Ammon's horn (tissue), 1 donor: ENCODE results near the gene ZNF260.
"Not testable (repeated sequence)": the region's sequence is repeated elsewhere in the genome, so short reads cannot be mapped to it uniquely, and the experiment has no call there.

Experiments used
- DNase-seq: peaks from one replicate; pipeline ENCODE4 v3.0.0-alpha.2; 2016; ENCODE audit warnings: low spot score

The ZNF260 gene

DNA sequence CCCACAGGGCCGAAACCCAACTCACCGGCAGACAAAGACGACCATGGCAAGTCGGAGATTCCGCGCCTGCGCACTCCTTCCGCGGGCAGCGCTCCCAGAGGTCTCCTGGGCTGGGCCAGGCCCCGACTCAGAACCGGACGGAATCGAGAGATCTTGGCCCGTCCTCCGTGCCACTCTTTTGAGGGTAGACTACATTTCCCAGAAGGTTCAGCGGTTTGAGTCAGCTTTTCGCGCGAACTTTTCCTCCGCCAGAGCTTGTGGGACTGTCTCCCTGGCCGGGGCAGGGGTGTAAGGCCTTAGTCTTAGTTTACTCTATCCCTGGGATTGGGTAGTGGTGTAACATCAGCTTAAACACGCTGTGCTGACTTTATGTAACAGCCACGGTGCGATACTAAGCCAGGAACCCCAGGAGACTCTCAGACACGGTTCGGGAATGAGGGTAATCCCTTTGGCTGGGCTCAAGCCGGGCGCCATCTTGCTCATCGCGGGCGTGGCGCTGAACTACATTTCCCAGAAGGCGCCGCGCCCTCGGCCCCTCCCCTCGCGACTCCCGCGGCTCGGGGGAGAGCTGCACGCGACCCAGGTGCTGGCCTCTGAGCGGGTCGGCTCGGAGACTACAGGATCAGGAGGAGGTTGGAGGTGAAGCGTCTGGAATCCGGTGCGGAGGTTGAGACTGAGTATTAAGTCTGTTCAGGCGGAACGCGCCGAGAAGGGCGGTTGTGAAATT is at the start of gene ZNF260:
TSS of gene ZNF260 (minus strand) at position 78 of the 727 bp plus-strand sequence. CDS start 13,033 bp downstream, outside the sequence.
- DNase-seq = peak; percentile 98

- DNase-seq = no peak
Measured at GRCh38 chr19:36577271-36577996, 49.4 kb upstream of the ZNF260 start.

DNA sequence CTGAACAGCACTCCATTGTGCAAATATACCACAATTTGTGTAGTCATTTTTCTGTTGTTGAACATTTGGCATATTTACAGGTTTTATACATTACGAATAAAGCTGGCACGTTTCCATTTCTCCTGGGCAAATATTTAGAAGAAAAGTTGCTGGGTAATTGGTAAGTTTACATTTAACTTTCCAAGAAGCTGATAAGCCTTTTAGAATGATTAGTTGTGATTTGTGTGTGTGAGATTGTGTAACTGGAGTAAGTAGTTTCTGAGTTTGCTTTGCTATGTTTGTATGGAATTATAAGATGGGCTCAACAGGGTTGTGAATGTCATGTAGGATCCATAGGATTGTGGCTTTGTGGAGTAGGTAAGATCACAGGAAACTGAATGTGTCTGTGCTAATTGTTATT is 46.7 kb upstream of the ZNF260 start:
- DNase-seq = no peak

DNA sequence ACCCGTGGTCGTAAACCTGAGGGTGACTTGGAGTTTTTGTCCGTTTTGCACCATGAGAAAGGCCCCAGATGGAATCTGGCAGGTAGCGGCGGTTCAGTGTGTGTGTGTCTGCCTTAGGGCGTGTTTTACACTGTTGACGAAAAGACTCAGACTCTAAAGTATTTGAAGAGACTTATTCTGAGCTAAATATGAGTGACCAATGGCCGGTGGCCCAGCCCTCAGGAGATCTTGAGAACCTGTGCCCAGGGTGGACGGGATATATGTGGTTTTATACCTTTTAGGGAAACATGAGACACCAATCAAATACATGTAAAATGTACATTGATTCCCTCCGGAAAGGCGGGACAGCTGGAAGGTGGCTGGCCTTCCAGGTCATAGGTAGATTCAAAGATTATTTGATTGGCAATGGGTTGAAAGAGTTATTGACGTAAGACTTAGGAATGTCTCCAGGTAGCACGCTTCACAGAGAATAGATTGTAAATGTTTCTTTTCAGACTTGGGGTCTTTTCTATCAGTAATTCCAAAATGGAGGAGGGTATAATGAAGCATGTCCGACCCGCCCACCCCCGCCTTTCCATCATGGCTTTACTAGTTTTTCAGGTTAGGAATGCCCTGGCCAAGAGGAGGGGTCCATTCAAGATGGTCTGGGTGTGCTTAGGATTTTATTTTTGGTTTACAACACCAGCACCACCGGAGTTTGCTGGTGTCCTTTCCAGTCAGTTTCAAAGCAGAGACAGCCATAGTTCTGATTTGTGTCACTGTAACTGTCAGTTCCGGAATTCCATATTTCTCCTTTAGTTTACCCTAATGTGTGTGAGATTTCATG is 46.0 kb upstream of the ZNF260 start:
- no peak for DNase-seq

DNA sequence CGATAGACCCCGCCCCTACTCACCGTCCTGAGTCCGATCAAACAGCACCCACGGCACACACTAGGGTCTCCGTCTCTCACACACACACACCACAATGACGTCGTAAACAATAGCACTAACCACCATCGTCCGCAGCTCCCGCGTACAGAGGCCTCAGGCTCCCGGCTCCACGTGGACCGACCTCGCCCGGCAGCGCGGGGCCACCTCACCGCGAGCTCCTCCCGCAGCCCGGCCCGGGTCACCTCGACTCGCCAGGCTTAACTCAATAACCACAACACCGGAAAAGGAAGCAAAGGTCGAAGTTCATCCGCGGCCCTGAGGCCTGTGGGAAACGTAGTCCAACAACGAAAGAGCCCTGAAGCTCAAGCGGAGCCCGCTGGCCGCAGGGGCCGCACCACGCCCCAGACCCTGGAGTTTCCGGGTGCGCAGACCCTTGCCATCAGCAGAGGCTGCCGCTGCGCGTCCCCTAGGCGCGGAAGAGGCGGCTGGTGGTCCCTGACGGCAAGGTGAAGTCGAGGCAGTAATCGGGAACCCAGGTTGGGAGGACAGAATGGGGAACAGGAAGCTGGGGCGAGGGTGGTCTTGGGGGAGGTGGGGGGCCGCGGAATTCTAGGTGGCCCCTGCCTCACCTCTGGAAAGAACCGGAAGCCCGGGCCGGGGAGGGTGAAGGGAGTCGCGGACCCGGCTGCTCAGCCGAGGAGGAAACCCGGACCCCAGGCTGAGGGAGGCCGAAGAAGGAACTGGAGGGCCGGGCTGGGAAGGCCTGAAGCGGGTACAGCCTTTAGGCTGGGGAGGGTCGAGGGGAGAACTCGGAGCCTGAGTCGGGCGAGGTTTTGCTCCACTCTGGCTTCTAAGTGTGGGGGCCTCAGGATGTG is 45.2 kb upstream of the ZNF260 start, which contains the start of gene ZNF529:
TSS of gene ZNF529 (minus strand) at position 273 of the 875 bp plus-strand sequence. CDS start 946 bp downstream, outside the sequence.
- peak; percentile 93 for DNase-seq

GRCh38 chr19:36572593-36573019 is 44.5 kb upstream of the ZNF260 start:
- no peak for DNase-seq

- peak; percentile 35 for DNase-seq
Measured at GRCh38 chr19:36564391-36564790, 36.3 kb upstream of the ZNF260 start.

DNA sequence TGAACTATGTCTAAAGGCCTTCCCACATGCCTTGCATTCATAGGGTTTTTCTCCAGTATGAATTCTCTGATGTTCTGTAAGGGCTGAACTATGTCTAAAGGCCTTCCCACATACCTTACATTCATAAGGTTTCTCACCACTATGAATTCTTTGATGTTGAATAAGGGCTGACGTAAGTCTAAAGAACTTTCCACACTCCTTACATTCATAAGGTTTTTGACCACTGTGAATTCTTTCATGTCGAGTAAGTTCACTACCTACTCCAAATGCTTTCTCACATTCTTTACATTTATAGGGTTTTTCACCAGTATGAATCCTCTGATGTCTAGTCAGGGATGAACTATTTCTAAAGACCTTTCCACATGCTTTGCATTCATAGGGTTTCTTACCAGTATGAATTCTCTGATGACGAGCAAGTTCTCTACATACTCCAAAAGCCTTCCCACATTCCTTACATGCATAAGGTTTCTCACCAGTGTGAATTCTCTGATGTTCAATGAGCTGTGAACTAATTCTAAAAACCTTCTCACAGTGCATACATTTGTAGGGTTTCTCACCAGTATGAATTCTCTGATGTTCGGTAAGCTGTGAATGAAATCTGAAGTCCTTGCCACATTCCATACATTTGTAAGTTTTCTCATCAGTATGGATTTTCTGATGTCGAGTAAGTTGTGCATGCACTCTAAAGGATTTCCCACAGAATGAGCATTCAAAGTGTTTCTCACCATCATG is 19.1 kb upstream of the ZNF260 start:
- DNase-seq = no peak

- peak; percentile 40 for DNase-seq
Measured at GRCh38 chr19:36528921-36529518, 949 bp upstream of the ZNF260 start.

GRCh38 chr19:36527873-36528193 is 238 bp downstream of the ZNF260 start:
- no peak for DNase-seq

GRCh38 chr19:36527341-36527740 is 730 bp downstream of the ZNF260 start:
- no peak for DNase-seq

DNA sequence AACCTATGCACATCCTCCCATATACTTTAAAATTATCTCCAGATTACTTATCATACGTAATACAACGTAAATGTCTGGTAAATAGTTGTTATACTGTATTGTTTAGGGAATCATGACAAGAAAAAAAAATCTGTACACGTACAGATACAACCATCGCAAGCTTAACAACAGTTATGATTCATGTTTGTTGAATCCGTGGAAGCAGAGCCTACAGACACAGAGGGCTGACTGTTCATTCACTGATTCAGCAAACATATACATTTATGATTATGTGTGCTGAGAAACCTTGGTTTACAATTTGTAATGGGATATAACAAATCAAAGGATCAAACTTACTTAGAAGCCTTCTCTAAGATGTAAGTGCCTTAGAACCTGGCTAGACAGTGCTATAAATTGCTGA is 1.5 kb downstream of the ZNF260 start:
- no peak for DNase-seq

- DNase-seq = no peak
Measured at GRCh38 chr19:36524617-36525016, 3.5 kb downstream of the ZNF260 start.

GRCh38 chr19:36514012-36514612 is 14.0 kb downstream of the ZNF260 start:
- DNase-seq = no peak

GRCh38 chr19:36508325-36508724 is 19.7 kb downstream of the ZNF260 start:
- DNase-seq = no peak

DNA sequence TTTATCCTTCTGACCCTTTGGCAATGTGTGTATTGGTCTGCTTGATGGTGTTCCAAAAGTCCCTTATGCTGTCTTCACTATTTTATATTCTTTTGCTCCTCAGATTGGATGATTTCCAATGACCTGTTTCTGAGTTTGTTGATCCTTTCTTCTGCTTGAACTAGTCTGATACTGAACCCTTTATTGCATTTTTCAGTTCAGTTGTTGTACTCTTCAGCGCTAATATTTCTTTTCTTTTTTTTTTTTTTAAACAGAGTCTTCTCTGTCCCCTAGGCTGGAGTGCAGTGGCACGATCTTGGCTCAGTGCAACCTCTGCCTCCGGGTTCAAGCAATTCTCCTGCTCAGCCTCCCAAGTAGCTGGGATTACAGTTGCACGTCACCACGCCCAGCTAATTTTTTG is 26.1 kb downstream of the ZNF260 start:
- no peak for DNase-seq

- DNase-seq = no peak
Measured at GRCh38 chr19:36497001-36497400, 31.1 kb downstream of the ZNF260 start.

DNA sequence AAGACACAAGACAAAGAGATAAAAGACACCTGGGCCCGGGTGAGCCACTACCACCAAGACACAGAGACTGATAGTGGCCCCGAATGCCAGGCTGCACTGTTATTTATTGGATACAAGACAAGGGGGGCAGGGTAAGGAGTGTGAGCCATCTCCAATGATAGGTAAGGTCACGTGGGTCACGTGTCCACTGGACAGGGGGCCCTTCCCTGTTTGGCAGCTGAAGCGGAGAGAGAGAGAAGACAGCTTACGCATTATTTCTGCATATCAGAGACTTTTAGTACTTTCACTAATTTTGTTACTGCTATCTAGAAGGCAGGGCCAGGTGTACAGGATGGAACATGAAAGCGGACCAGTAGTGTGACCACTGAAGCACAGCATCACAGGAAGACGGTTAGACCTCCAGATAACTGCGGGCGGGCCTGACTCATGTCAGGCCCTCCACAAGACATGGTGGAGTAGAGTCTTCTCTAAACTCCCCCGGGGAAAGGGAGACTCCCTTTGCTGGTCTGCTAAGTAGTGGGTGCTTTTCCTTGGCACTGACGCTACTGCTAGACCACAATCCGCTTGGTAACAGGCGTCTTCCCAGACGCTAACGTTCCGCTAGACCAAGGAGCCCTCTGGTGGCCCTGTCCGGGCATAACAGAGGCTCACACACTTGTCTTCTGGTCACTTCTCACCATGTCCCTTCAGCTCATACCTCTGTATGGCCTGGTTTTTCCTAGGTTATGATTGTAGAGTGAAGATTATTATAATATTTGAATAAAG is 35.2 kb downstream of the ZNF260 start:
- DNase-seq = peak; percentile 73

DNA sequence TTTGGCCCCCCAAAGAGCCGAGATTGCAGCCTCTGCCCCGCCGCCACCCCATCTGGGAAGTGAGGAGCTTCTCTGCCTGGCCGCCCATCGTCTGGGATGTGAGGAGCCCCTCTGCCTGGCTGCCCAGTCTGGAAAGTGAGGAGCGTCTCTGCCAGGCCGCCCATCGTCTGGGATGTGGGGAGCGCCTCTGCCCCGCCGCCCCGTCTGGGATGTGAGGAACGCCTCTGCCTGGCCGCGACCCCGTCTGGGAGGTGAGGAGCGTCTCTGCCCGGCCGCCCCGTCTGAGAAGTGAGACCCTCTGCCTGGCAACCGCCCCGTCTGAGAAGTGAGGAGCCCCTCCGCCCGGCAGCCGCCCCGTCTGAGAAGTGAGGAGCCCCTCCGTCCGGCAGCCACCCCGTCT is 37.2 kb downstream of the ZNF260 start:
- not testable (repeated sequence) for DNase-seq
